Cerebellar cortex (tissue), 1 donor: ENCODE data around the gene CDK14.
"Not testable (repeated sequence)": the region's sequence is repeated elsewhere in the genome, so short reads cannot be mapped to it uniquely, and the experiment has no call there.

ENCODE experiments used
- DNase-seq: peaks from one replicate; pipeline ENCODE4 v3.0.0-alpha.2; 2015; ENCODE audit warnings: low spot score

CDK14 gene

GRCh38 chr7:91157579-91158320, 561.6 kb downstream of the CDK14 start:
- DNase-seq, result no peak

GRCh38 chr7:91162436-91162835, 566.3 kb downstream of the CDK14 start:
- no peak for DNase-seq

- DNase-seq, result no peak
Measured at GRCh38 chr7:91164506-91164905, 568.4 kb downstream of the CDK14 start.

- DNase-seq, result no peak
Measured at GRCh38 chr7:91165006-91165845, 569.1 kb downstream of the CDK14 start.

- no peak for DNase-seq
Measured at GRCh38 chr7:91165846-91166230, 569.7 kb downstream of the CDK14 start.

GRCh38 chr7:91168871-91169829, 573.0 kb downstream of the CDK14 start:
- peak; percentile 33 for DNase-seq

- DNase-seq, result peak; percentile 25
Measured at GRCh38 chr7:91169830-91170191, 573.7 kb downstream of the CDK14 start.

GRCh38 chr7:91173265-91173664, 577.1 kb downstream of the CDK14 start:
- not testable (repeated sequence) for DNase-seq

- no peak for DNase-seq
Measured at GRCh38 chr7:91180746-91181145, 584.6 kb downstream of the CDK14 start.

GRCh38 chr7:91181949-91182348, 585.8 kb downstream of the CDK14 start:
- no peak for DNase-seq

GRCh38 chr7:91182819-91183764, 587.0 kb downstream of the CDK14 start:
- DNase-seq, result no peak

- no peak for DNase-seq
Measured at GRCh38 chr7:91185771-91186170, 589.6 kb downstream of the CDK14 start.

- DNase-seq, result no peak
Measured at GRCh38 chr7:91187061-91187460, 590.9 kb downstream of the CDK14 start.

- no peak for DNase-seq
Measured at GRCh38 chr7:91191771-91192170, 595.6 kb downstream of the CDK14 start.

- no peak for DNase-seq
Measured at GRCh38 chr7:91193141-91193540, 597.0 kb downstream of the CDK14 start.

GRCh38 chr7:91194841-91195240, 598.7 kb downstream of the CDK14 start:
- DNase-seq, result no peak

- DNase-seq, result no peak
Measured at GRCh38 chr7:91196058-91196457, 599.9 kb downstream of the CDK14 start.

- DNase-seq, result no peak
Measured at GRCh38 chr7:91198371-91198770, 602.2 kb downstream of the CDK14 start.

GRCh38 chr7:91199601-91200000, 603.5 kb downstream of the CDK14 start:
- DNase-seq, result no peak

- DNase-seq, result no peak
Measured at GRCh38 chr7:91201442-91202113, 605.5 kb downstream of the CDK14 start.
